Tibial nerve (tissue), 3 donors: Measurements from ENCODE around the gene PRKCE.

ENCODE experiments used
- POLR2A ChIP-seq, 2 donors: fragments of 450-650 bp; IDR thresholded peaks; one replicate each; pipeline ENCODE4 v1.6.1; 2017; ENCODE audit warnings: antibody characterized with exemption in 2 of 2, mild to moderate bottlenecking in 2 of 2, moderate library complexity in 2 of 2
- TF ChIP-seq, protein P1 (sequence below), 5 experiments: fragments of 200-600 bp in 3 of 5; fragments of 450-650 bp in 2 of 5; sonication (generic) in 3 of 5; IDR thresholded peaks; one replicate each; pipeline ENCODE4 v1.5.1; 2016 to 2019; ENCODE audit warnings: antibody characterized with exemption in 5 of 5, mild to moderate bottlenecking in 3 of 5, moderate library complexity in 2 of 5

DNA sequence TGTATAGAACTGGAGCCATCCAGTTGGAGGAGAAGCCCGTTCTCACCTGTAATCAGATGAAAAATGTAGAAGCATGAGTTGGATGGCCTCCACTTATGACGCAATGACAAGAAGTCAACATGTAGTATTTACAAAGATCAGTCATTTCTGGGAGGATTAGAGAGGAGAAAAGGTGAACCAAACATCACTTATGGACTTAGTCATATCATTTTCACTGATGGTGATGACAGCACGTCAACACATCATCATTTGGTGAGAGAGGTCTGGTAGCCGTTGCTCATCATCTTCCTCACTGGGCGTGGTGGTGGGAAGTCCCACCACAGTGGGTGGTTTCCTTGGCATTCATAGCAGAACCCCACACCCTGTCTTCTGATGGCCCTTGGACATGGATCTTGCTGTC lies 381.5 kb downstream of the PRKCE start:
- TF ChIP-seq, protein P1, sequence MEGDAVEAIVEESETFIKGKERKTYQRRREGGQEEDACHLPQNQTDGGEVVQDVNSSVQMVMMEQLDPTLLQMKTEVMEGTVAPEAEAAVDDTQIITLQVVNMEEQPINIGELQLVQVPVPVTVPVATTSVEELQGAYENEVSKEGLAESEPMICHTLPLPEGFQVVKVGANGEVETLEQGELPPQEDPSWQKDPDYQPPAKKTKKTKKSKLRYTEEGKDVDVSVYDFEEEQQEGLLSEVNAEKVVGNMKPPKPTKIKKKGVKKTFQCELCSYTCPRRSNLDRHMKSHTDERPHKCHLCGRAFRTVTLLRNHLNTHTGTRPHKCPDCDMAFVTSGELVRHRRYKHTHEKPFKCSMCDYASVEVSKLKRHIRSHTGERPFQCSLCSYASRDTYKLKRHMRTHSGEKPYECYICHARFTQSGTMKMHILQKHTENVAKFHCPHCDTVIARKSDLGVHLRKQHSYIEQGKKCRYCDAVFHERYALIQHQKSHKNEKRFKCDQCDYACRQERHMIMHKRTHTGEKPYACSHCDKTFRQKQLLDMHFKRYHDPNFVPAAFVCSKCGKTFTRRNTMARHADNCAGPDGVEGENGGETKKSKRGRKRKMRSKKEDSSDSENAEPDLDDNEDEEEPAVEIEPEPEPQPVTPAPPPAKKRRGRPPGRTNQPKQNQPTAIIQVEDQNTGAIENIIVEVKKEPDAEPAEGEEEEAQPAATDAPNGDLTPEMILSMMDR (IDR thresholded peaks at IDR 0.05) = no peak
- no peak for TF ChIP-seq POLR2A (IDR thresholded peaks at IDR 0.05)
